ENCODE results near the gene ATG4D. TPM values are rescaled to one million over a fixed set of nuclear protein-coding genes. Genes with fewer than 3 reads are reported as not detected.

Gene ATG4D
- total and polyA plus RNA-seq, 2 of the 4 experiments (the other 2 are of a cell fraction) = 8.2 to 21.8 TPM

DNA sequence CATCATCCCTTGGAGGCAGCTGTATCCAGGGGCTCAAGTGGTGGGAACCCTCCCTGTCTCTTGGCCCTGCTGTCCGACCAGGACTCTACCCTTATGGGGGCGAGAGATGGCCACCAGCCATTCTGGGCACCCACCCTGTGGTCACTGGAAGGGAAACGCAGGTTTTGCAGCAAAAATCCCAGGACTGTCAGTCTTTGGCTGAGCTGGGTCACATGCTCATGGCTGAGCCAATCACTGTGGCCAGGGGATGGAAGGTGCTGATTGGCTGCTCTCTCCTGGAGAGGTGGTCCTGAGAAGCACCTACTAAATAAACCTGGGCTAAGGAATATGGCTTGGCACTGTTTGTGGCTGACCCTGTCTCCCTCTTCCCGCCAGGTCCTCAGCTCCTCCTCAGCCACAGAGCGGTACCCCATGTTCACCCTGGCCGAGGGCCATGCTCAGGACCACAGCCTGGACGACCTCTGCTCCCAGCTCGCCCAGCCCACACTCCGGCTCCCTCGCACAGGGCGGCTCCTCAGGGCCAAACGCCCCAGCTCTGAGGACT lies 8.9 kb downstream of the ATG4D start:
- TF ChIP-seq, protein P1, sequence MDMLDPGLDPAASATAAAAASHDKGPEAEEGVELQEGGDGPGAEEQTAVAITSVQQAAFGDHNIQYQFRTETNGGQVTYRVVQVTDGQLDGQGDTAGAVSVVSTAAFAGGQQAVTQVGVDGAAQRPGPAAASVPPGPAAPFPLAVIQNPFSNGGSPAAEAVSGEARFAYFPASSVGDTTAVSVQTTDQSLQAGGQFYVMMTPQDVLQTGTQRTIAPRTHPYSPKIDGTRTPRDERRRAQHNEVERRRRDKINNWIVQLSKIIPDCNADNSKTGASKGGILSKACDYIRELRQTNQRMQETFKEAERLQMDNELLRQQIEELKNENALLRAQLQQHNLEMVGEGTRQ (IDR thresholded peaks at IDR 0.05; ENCODE audit: low read depth, low read length) = peak; percentile 88
- no peak for TF ChIP-seq FOS (IDR thresholded peaks at IDR 0.05; ENCODE audit: low read depth, low read length)

More for the DNA sequence above, 8.9 kb downstream of the ATG4D start:
- H3K4me1 ChIP-seq (ENCODE audit: control insufficient read depth, insufficient read depth, low read length) = no peaks in the 10 kb centered on the region
- H2AK5ac ChIP-seq (ENCODE audit: low read depth, low read length) = no peak overlapping the region
- H2BK20ac ChIP-seq (ENCODE audit: low read depth, low read length) = no peak overlapping the region
- POLR2A ChIA-PET (ENCODE audit: unreplicated experiment) = no interaction called here
- no peak overlapping the region for H4K8ac ChIP-seq (ENCODE audit: low read depth in 2 of 2, low read length in 2 of 2)
- H3K9me1 ChIP-seq (ENCODE audit: insufficient read depth, low read length) = no peaks in the 10 kb centered on the region
- ATAC-seq (ENCODE audit: low read depth) = peak; percentile 75
- CTCF ChIA-PET = no interaction called here
- H3K36me3 ChIP-seq (ENCODE audit: control insufficient read depth, insufficient read depth, low read length) = peaks cover 68% of the 10 kb centered on the region
- no peak overlapping the region for H3K14ac ChIP-seq (replicated peaks; ENCODE audit: low read depth, low read length)
- H4K5ac ChIP-seq (ENCODE audit: low read depth, low read length) = no peak overlapping the region
- H3K9me3 ChIP-seq (ENCODE audit: control insufficient read depth, insufficient read depth, low read length) = no peaks in the 10 kb centered on the region
- no peaks in the 10 kb centered on the region for H3K27me3 ChIP-seq (ENCODE audit: control insufficient read depth, insufficient read depth, low read length)
- WGBS, 2 experiments (ENCODE audit: extremely low coverage in 2 of 2, insufficient read length in 1 of 2) = 100% methylated on average over 1 of the region's 12 CpGs; no CpG with 5 or more reads in 1 of the 2 experiments
- no TSS peak for BruUV-seq (replicated peaks)
- no peak overlapping the region for H3K27ac ChIP-seq (ENCODE audit: insufficient read depth, low read length)
- in situ Hi-C loops (cut with MboI; ENCODE audit: low sequenced_read_pairs) = no loop called here
- H3K4me2 ChIP-seq (ENCODE audit: low read depth, low read length) = no peak overlapping the region
- intact Hi-C loops (cut with micrococcal nuclease) = no loop called here
- peaks cover 8% of the 10 kb centered on the region; the same call in 1 of the 2 replicates for H4K20me1 ChIP-seq (ENCODE audit: insufficient read depth, low read length)
- no peak overlapping the region for H3K9ac ChIP-seq (ENCODE audit: low read depth, low read length)
- H3K23ac ChIP-seq (ENCODE audit: low read depth, low read length) = no peak overlapping the region
- H2BK5ac ChIP-seq (ENCODE audit: low read depth, low read length, poor library complexity, severe bottlenecking) = no peak overlapping the region
- no peak overlapping the region for H2BK15ac ChIP-seq (ENCODE audit: low read depth, low read length)
- no peak overlapping the region for H3K4ac ChIP-seq (ENCODE audit: low read depth, low read length)
- no peak overlapping the region for H4K91ac ChIP-seq (ENCODE audit: insufficient read depth, low read depth, low read length)
- no peak overlapping the region for H2AK9ac ChIP-seq (replicated peaks; ENCODE audit: low read depth, low read length, poor library complexity)
- H2BK120ac ChIP-seq (ENCODE audit: low read depth, low read length) = no peak overlapping the region
- dilution Hi-C loops (cut with HindIII; ENCODE audit: low sequenced_read_pairs, unreplicated experiment) = no loop called here
- H3K79me1 ChIP-seq (ENCODE audit: low read depth in 1 of 2, low read length in 2 of 2) = peaks cover 8 to 13% of the 10 kb centered on the region in 2 experiments; a peak in 2 of 4 replicates
- no peak overlapping the region for H3K4me3 ChIP-seq (ENCODE audit: insufficient read depth, low read depth, low read length)
- H2AFZ ChIP-seq (replicated peaks; ENCODE audit: low read length, poor library complexity) = no peak overlapping the region
- DNase-seq = no peak
- no peak overlapping the region for H3K18ac ChIP-seq (ENCODE audit: low read depth, low read length)
- no peak overlapping the region for H3K56ac ChIP-seq (ENCODE audit: extremely low read depth, insufficient read depth, low read length)
